GM23338 (cell line): Measurements from ENCODE around the gene RCOR3. TPM values are rescaled to one million over a fixed set of nuclear protein-coding genes. Genes with fewer than 3 reads are reported as not detected.

Experiments used
- ATAC-seq: fragments of 200-7000 bp; cut with Tn5 transposase; 3 replicates; pipeline ENCODE4 v1.9.1; 2020
- DNase-seq: peaks from one replicate; pipeline ENCODE4 v3.0.0-alpha.2; 2015; ENCODE audit warnings: low spot score
- H2AFZ ChIP-seq: fragments of 200-600 bp; sonication (generic); 2 replicates; pipeline ENCODE4 v1.8.0; 2016; ENCODE audit warnings: antibody characterized with exemption, mild to moderate bottlenecking, moderate library complexity
- H3F3A ChIP-seq: fragments of 200-600 bp; sonication (generic); replicated peaks from 2 replicates; pipeline ENCODE4 v1.8.0; 2017; ENCODE audit warnings: antibody characterized with exemption, mixed run types, low read depth
- H3K27ac ChIP-seq: fragments of 200-600 bp; sonication (generic); 2 replicates; pipeline ENCODE4 v1.6.1; 2016; ENCODE audit warnings: low read depth
- H3K27me3 ChIP-seq: fragments of 200-600 bp; sonication (generic); 2 replicates; pipeline ENCODE4 v1.8.0; 2016; ENCODE audit warnings: mild to moderate bottlenecking, mixed run types, moderate library complexity; ENCODE audit not compliant: insufficient read depth
- H3K36me3 ChIP-seq: fragments of 200-600 bp; sonication (generic); 2 replicates; pipeline ENCODE4 v1.8.0; 2016; ENCODE audit warnings: mild to moderate bottlenecking; ENCODE audit not compliant: insufficient read depth
- H3K4me1 ChIP-seq: fragments of 200-600 bp; sonication (generic); 2 replicates; pipeline ENCODE4 v1.8.0; 2016; ENCODE audit warnings: mild to moderate bottlenecking, moderate library complexity; ENCODE audit not compliant: insufficient read depth
- H3K4me2 ChIP-seq: fragments of 200-600 bp; sonication (generic); 2 replicates; pipeline ENCODE4 v1.7.1; 2017; ENCODE audit warnings: mixed run types
- H3K4me3 ChIP-seq: fragments of 200-600 bp; sonication (generic); 2 replicates; pipeline ENCODE4 v1.6.1; 2016; ENCODE audit warnings: mixed run types
- H3K79me2 ChIP-seq: fragments of 200-600 bp; sonication (generic); replicated peaks from 2 replicates; pipeline ENCODE4 v1.8.0; 2017; ENCODE audit warnings: mild to moderate bottlenecking; ENCODE audit not compliant: insufficient read depth
- H3K9me2 ChIP-seq: fragments of 200-600 bp; sonication (generic); 2 replicates; pipeline ENCODE4 v1.8.0; 2017; ENCODE audit not compliant: insufficient read depth
- H4K20me1 ChIP-seq: fragments of 200-600 bp; sonication (generic); replicated peaks from 2 replicates; pipeline ENCODE4 v1.8.0; 2017; ENCODE audit warnings: mild to moderate bottlenecking; ENCODE audit not compliant: insufficient read depth
- H3K27ac Mint-ChIP-seq: 2 replicates; pipeline ENCODE4 v1.8.0; 2020; ENCODE audit warnings: inconsistent platforms, mild to moderate bottlenecking, moderate library complexity, mixed read lengths
- H3K27me3 Mint-ChIP-seq: 3 replicates; pipeline ENCODE4 v1.8.0; 2022; ENCODE audit warnings: low read depth, mild to moderate bottlenecking, moderate library complexity, mixed read lengths, inconsistent platforms; ENCODE audit not compliant: insufficient read depth, poor library complexity
- H3K36me3 Mint-ChIP-seq: 3 replicates; pipeline ENCODE4 v1.8.0; 2021; ENCODE audit warnings: low read depth, mild to moderate bottlenecking, inconsistent platforms, moderate library complexity, mixed read lengths
- H3K4me1 Mint-ChIP-seq: 3 replicates; pipeline ENCODE4 v1.8.0; 2020; ENCODE audit warnings: mild to moderate bottlenecking, inconsistent platforms, mixed read lengths
- H3K4me3 Mint-ChIP-seq: 3 replicates; pipeline ENCODE4 v1.8.0; 2021; ENCODE audit warnings: moderate library complexity, mild to moderate bottlenecking, inconsistent platforms, mixed read lengths
- H3K9me3 Mint-ChIP-seq: 3 replicates; pipeline ENCODE4 v1.8.0; 2020; ENCODE audit warnings: moderate library complexity, mild to moderate bottlenecking, inconsistent platforms, mixed read lengths
- CREB1 ChIP-seq: fragments of 250-450 bp; sonication (Bioruptor Pico); IDR thresholded peaks from 2 replicates; pipeline ENCODE4 v1.5.0; 2020; ENCODE audit warnings: low read depth, mild to moderate bottlenecking, moderate library complexity
- EZH2 ChIP-seq: fragments of 200-600 bp; sonication (generic); IDR thresholded peaks from one replicate; pipeline ENCODE4 v1.8.0; 2017; ENCODE audit warnings: antibody characterized with exemption, mild to moderate bottlenecking, low read depth; ENCODE audit not compliant: unreplicated experiment
- JUNB ChIP-seq: IDR thresholded peaks from one replicate; pipeline ENCODE4 v1.6.1; 2016; ENCODE audit warnings: antibody characterized with exemption; ENCODE audit not compliant: unreplicated experiment
- POLR2AphosphoS5 ChIP-seq: IDR thresholded peaks from 2 replicates; pipeline ENCODE4 v1.6.1; 2016; ENCODE audit warnings: antibody characterized with exemption, low read depth
- STAT1 ChIP-seq: IDR thresholded peaks from one replicate; pipeline ENCODE4 v1.6.1; 2016; ENCODE audit warnings: antibody characterized with exemption; ENCODE audit not compliant: unreplicated experiment
- ZNF114 ChIP-seq: fragments of 250-450 bp; sonication (Bioruptor Pico); IDR thresholded peaks from 2 replicates; pipeline ENCODE4 v1.5.0; 2020; ENCODE audit warnings: mild to moderate bottlenecking, moderate library complexity
- ZNF331 ChIP-seq: fragments of 250-450 bp; sonication (Bioruptor Pico); IDR thresholded peaks from 2 replicates; pipeline ENCODE4 v1.5.0; 2020; ENCODE audit warnings: low read depth, mild to moderate bottlenecking, moderate library complexity
- polyA plus RNA-seq: library from polyadenylated mRNA; unstranded; fragments of >200 nt; fragmentation: Nextera tagmentation; extraction: Ambion mirVana; gene quantifications from 2 replicates; pipeline ENCODE4 v1.2.1, GENCODE V29; 2016
- total RNA-seq: library from RNA; depleted of rRNA; stranded (reverse); fragments of >200 nt; shearing (Covaris generic); gene quantifications from 2 replicates; pipeline ENCODE4 v1.2.3, GENCODE V29; 2014
- TF ChIP-seq, protein P1 (sequence below): IDR thresholded peaks from one replicate; pipeline ENCODE4 v1.6.1; 2018; ENCODE audit warnings: antibody characterized with exemption; ENCODE audit not compliant: unreplicated experiment
- TF ChIP-seq, protein P2 (sequence below), 2 experiments: fragments of 200-600 bp in 1 of 2; sonication (generic) in 1 of 2; conservative IDR thresholded peaks; 2 replicates each; pipeline versions ENCODE4 v1.5.1 to v1.6.1; 2016 to 2017; ENCODE audit warnings: antibody characterized with exemption in 2 of 2, low read depth in 2 of 2, mild to moderate bottlenecking in 2 of 2, moderate library complexity in 1 of 2
- TF ChIP-seq, protein P3 (sequence below): IDR thresholded peaks from 2 replicates; pipeline ENCODE4 v1.6.1; 2016; ENCODE audit warnings: antibody characterized with exemption
- TF ChIP-seq, protein P4 (sequence below): fragments of 250-450 bp; sonication (Bioruptor Pico); IDR thresholded peaks from 2 replicates; pipeline ENCODE4 v1.5.0; 2020; ENCODE audit warnings: mild to moderate bottlenecking, moderate library complexity

Gene RCOR3
- total and polyA plus RNA-seq, 2 experiments from 2014 or later = 19.4 to 26.2 TPM

DNA sequence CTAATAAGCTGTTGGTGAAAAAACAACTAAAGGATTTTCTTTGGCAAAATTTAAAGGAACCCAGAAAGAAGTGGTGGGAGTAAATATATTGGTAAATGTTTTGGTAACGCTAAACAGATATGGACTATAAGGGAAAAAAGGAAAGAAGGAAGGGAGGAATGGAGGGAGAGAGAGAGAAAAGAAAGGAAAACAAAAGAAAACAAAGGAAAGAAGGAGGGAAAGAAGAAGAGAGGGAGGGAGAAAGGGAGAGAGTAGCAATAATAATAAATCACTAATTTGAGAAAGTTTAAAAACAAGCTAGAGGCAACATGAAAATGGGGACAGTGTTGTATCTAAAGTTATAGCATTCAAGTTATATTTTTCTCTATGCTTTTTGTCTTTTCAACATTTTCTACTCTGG lies 43.6 kb upstream of the RCOR3 start:
- H3F3A ChIP-seq = no peaks in the 10 kb centered on the region
- no peak overlapping the region for H3K27ac ChIP-seq
- ATAC-seq = no peak
- no peak overlapping the region for H3K4me2 ChIP-seq
- H3K4me1 ChIP-seq = no peaks in the 10 kb centered on the region
- Mint-ChIP-seq H3K4me1 (no peaks in the 10 kb centered on the region), H3K27me3 (no peaks in the 10 kb centered on the region), H3K9me3 (no peaks in the 10 kb centered on the region), H3K27ac (no peak overlapping the region), H3K36me3 (no peaks in the 10 kb centered on the region; the same call in 2 of the 3 replicates), H3K4me3 (no peak overlapping the region)
- no peaks in the 10 kb centered on the region; the same call in 1 of the 2 replicates for H3K9me2 ChIP-seq
- no peak overlapping the region for H3K4me3 ChIP-seq
- no peaks in the 10 kb centered on the region for H4K20me1 ChIP-seq
- 0 out of 2 replicates have a peak overlapping the region, but pooled peaks have one; percentile 9 for H2AFZ ChIP-seq
- no peaks in the 10 kb centered on the region for H3K27me3 ChIP-seq
- TF ChIP-seq POLR2AphosphoS5 = no peak
- TF ChIP-seq, protein P1, sequence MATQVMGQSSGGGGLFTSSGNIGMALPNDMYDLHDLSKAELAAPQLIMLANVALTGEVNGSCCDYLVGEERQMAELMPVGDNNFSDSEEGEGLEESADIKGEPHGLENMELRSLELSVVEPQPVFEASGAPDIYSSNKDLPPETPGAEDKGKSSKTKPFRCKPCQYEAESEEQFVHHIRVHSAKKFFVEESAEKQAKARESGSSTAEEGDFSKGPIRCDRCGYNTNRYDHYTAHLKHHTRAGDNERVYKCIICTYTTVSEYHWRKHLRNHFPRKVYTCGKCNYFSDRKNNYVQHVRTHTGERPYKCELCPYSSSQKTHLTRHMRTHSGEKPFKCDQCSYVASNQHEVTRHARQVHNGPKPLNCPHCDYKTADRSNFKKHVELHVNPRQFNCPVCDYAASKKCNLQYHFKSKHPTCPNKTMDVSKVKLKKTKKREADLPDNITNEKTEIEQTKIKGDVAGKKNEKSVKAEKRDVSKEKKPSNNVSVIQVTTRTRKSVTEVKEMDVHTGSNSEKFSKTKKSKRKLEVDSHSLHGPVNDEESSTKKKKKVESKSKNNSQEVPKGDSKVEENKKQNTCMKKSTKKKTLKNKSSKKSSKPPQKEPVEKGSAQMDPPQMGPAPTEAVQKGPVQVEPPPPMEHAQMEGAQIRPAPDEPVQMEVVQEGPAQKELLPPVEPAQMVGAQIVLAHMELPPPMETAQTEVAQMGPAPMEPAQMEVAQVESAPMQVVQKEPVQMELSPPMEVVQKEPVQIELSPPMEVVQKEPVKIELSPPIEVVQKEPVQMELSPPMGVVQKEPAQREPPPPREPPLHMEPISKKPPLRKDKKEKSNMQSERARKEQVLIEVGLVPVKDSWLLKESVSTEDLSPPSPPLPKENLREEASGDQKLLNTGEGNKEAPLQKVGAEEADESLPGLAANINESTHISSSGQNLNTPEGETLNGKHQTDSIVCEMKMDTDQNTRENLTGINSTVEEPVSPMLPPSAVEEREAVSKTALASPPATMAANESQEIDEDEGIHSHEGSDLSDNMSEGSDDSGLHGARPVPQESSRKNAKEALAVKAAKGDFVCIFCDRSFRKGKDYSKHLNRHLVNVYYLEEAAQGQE = no peak
- TF ChIP-seq, protein P2, sequence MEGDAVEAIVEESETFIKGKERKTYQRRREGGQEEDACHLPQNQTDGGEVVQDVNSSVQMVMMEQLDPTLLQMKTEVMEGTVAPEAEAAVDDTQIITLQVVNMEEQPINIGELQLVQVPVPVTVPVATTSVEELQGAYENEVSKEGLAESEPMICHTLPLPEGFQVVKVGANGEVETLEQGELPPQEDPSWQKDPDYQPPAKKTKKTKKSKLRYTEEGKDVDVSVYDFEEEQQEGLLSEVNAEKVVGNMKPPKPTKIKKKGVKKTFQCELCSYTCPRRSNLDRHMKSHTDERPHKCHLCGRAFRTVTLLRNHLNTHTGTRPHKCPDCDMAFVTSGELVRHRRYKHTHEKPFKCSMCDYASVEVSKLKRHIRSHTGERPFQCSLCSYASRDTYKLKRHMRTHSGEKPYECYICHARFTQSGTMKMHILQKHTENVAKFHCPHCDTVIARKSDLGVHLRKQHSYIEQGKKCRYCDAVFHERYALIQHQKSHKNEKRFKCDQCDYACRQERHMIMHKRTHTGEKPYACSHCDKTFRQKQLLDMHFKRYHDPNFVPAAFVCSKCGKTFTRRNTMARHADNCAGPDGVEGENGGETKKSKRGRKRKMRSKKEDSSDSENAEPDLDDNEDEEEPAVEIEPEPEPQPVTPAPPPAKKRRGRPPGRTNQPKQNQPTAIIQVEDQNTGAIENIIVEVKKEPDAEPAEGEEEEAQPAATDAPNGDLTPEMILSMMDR (conservative IDR thresholded peaks at IDR 0.05; ENCODE audit: low read depth in 2 of 2) = no peak
- TF ChIP-seq JUNB = no peak
- no peak for TF ChIP-seq CREB1 (CRISPR knock-in tag)
- no peak for TF ChIP-seq STAT1
- TF ChIP-seq, protein P3, sequence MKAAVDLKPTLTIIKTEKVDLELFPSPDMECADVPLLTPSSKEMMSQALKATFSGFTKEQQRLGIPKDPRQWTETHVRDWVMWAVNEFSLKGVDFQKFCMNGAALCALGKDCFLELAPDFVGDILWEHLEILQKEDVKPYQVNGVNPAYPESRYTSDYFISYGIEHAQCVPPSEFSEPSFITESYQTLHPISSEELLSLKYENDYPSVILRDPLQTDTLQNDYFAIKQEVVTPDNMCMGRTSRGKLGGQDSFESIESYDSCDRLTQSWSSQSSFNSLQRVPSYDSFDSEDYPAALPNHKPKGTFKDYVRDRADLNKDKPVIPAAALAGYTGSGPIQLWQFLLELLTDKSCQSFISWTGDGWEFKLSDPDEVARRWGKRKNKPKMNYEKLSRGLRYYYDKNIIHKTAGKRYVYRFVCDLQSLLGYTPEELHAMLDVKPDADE = no peak
- TF ChIP-seq EZH2 = no peak
- TF ChIP-seq ZNF114 = no peak
- TF ChIP-seq, protein P4, sequence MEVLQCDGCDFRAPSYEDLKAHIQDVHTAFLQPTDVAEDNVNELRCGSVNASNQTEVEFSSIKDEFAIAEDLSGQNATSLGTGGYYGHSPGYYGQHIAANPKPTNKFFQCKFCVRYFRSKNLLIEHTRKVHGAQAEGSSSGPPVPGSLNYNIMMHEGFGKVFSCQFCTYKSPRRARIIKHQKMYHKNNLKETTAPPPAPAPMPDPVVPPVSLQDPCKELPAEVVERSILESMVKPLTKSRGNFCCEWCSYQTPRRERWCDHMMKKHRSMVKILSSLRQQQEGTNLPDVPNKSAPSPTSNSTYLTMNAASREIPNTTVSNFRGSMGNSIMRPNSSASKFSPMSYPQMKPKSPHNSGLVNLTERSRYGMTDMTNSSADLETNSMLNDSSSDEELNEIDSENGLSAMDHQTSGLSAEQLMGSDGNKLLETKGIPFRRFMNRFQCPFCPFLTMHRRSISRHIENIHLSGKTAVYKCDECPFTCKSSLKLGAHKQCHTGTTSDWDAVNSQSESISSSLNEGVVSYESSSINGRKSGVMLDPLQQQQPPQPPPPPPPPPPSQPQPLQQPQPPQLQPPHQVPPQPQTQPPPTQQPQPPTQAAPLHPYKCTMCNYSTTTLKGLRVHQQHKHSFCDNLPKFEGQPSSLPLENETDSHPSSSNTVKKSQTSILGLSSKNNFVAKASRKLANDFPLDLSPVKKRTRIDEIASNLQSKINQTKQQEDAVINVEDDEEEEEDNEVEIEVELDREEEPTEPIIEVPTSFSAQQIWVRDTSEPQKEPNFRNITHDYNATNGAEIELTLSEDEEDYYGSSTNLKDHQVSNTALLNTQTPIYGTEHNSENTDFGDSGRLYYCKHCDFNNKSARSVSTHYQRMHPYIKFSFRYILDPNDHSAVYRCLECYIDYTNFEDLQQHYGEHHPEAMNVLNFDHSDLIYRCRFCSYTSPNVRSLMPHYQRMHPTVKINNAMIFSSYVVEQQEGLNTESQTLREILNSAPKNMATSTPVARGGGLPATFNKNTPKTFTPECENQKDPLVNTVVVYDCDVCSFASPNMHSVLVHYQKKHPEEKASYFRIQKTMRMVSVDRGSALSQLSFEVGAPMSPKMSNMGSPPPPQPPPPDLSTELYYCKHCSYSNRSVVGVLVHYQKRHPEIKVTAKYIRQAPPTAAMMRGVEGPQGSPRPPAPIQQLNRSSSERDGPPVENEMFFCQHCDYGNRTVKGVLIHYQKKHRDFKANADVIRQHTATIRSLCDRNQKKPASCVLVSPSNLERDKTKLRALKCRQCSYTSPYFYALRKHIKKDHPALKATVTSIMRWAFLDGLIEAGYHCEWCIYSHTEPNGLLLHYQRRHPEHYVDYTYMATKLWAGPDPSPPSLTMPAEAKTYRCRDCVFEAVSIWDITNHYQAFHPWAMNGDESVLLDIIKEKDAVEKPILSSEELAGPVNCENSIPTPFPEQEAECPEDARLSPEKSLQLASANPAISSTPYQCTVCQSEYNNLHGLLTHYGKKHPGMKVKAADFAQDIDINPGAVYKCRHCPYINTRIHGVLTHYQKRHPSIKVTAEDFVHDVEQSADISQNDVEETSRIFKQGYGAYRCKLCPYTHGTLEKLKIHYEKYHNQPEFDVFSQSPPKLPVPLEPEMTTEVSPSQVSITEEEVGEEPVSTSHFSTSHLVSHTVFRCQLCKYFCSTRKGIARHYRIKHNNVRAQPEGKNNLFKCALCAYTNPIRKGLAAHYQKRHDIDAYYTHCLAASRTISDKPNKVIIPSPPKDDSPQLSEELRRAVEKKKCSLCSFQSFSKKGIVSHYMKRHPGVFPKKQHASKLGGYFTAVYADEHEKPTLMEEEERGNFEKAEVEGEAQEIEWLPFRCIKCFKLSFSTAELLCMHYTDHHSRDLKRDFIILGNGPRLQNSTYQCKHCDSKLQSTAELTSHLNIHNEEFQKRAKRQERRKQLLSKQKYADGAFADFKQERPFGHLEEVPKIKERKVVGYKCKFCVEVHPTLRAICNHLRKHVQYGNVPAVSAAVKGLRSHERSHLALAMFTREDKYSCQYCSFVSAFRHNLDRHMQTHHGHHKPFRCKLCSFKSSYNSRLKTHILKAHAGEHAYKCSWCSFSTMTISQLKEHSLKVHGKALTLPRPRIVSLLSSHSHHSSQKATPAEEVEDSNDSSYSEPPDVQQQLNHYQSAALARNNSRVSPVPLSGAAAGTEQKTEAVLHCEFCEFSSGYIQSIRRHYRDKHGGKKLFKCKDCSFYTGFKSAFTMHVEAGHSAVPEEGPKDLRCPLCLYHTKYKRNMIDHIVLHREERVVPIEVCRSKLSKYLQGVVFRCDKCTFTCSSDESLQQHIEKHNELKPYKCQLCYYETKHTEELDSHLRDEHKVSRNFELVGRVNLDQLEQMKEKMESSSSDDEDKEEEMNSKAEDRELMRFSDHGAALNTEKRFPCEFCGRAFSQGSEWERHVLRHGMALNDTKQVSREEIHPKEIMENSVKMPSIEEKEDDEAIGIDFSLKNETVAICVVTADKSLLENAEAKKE = no peak
- no peak for TF ChIP-seq ZNF331
- no peaks in the 10 kb centered on the region for H3K36me3 ChIP-seq
- no peak for DNase-seq
- H3K79me2 ChIP-seq = no peaks in the 10 kb centered on the region
